H9 (cell line): ENCODE measurements around the gene RNU1-3. TPM values are rescaled to one million over a fixed set of nuclear protein-coding genes. Genes with fewer than 3 reads are reported as not detected.
"Not testable (repeated sequence)": the region's sequence is repeated elsewhere in the genome, so short reads cannot be mapped to it uniquely, and the experiment has no call there.

Experiments
- DNase-seq: peaks from one replicate; pipeline ENCODE4 v3.0.0-alpha.2; 2017
- H2AFZ ChIP-seq: one replicate; pipeline ENCODE4 v1.6.1; 2013; ENCODE audit warnings: mild to moderate bottlenecking, low read length, control low read depth, moderate library complexity
- H2AK5ac ChIP-seq: 2 replicates; pipeline ENCODE4 v1.6.1; 2013; ENCODE audit warnings: low read length, control low read depth, mixed read lengths; ENCODE audit not compliant: insufficient read length
- H2BK120ac ChIP-seq: one replicate; pipeline ENCODE4 v1.6.1; 2013; ENCODE audit warnings: low read depth, mild to moderate bottlenecking, low read length, control low read depth, inconsistent platforms; ENCODE audit not compliant: poor library complexity, severe bottlenecking
- H2BK12ac ChIP-seq: 2 replicates; pipeline ENCODE4 v1.6.1; 2013; ENCODE audit warnings: low read length, control low read depth, mixed read lengths, low read depth; ENCODE audit not compliant: insufficient read length
- H2BK15ac ChIP-seq: 2 replicates; pipeline ENCODE4 v1.6.1; 2013; ENCODE audit warnings: low read depth, low read length, control low read depth
- H2BK20ac ChIP-seq: one replicate; pipeline ENCODE4 v1.6.1; 2013; ENCODE audit warnings: low read depth, mild to moderate bottlenecking, low read length, control low read depth, inconsistent platforms; ENCODE audit not compliant: poor library complexity, severe bottlenecking
- H2BK5ac ChIP-seq: 2 replicates; pipeline ENCODE4 v1.6.1; 2013; ENCODE audit warnings: low read length, control low read depth, mixed read lengths; ENCODE audit not compliant: insufficient read length
- H3K14ac ChIP-seq: 2 replicates; pipeline ENCODE4 v1.6.1; 2013; ENCODE audit warnings: low read length, control low read depth; ENCODE audit not compliant: insufficient read depth
- H3K18ac ChIP-seq: 2 replicates; pipeline ENCODE4 v1.6.1; 2013; ENCODE audit warnings: low read depth, mild to moderate bottlenecking, mixed read lengths, low read length, control low read depth; ENCODE audit not compliant: insufficient read length
- H3K23ac ChIP-seq: 2 replicates; pipeline ENCODE4 v1.6.1; 2013; ENCODE audit warnings: low read length, control low read depth, mixed read lengths, low read depth; ENCODE audit not compliant: insufficient read length
- H3K23me2 ChIP-seq: 2 replicates; pipeline ENCODE4 v1.6.1; 2013; ENCODE audit warnings: low read depth, mild to moderate bottlenecking, mixed read lengths, low read length, control low read depth; ENCODE audit not compliant: insufficient read length, poor library complexity, severe bottlenecking
- H3K27ac ChIP-seq: 2 replicates; pipeline ENCODE4 v1.5.1; 2013; ENCODE audit warnings: low read length, control low read depth, mixed read lengths, low read depth; ENCODE audit not compliant: insufficient read length
- H3K27me3 ChIP-seq: 2 replicates; pipeline ENCODE4 v1.6.1; 2013; ENCODE audit warnings: low read length, control low read depth, inconsistent platforms; ENCODE audit not compliant: insufficient read depth
- H3K4ac ChIP-seq: 2 replicates; pipeline ENCODE4 v1.6.1; 2013; ENCODE audit warnings: low read depth, mild to moderate bottlenecking, control low read depth, inconsistent platforms, low read length, moderate library complexity
- H3K4me1 ChIP-seq: 2 replicates; pipeline ENCODE4 v1.6.1; 2013; ENCODE audit warnings: low read length, control low read depth, inconsistent platforms; ENCODE audit not compliant: insufficient read depth
- H3K4me2 ChIP-seq: 2 replicates; pipeline ENCODE4 v1.6.1; 2013; ENCODE audit warnings: low read length, control low read depth, mixed read lengths; ENCODE audit not compliant: insufficient read length, insufficient read depth
- H3K56ac ChIP-seq: 2 replicates; pipeline ENCODE4 v1.6.1; 2013; ENCODE audit warnings: low read depth, mild to moderate bottlenecking, mixed read lengths, low read length, control low read depth; ENCODE audit not compliant: insufficient read length
- H3K79me1 ChIP-seq: 2 replicates; pipeline ENCODE4 v1.6.1; 2013; ENCODE audit warnings: low read depth, mild to moderate bottlenecking, moderate library complexity, low read length, control low read depth, inconsistent platforms; ENCODE audit not compliant: insufficient read depth, poor library complexity, severe bottlenecking
- H3K79me2 ChIP-seq: 2 replicates; pipeline ENCODE4 v1.6.1; 2013; ENCODE audit warnings: low read length, control low read depth, inconsistent platforms; ENCODE audit not compliant: insufficient read depth
- H3K9ac ChIP-seq: 2 replicates; pipeline ENCODE4 v1.6.1; 2013; ENCODE audit warnings: low read length, control low read depth, mixed read lengths; ENCODE audit not compliant: insufficient read length; ENCODE audit errors: extremely low read depth
- H3K9me3 ChIP-seq: one replicate; pipeline ENCODE4 v1.6.1; 2013; ENCODE audit warnings: low read depth, low read length, inconsistent platforms; ENCODE audit not compliant: control insufficient read depth
- H3T11ph ChIP-seq: one replicate; pipeline ENCODE4 v1.6.1; 2013; ENCODE audit warnings: mild to moderate bottlenecking, low read length, control low read depth, inconsistent platforms
- H4K20me1 ChIP-seq: one replicate; pipeline ENCODE4 v1.6.1; 2013; ENCODE audit not compliant: control insufficient read depth, insufficient read length, insufficient read depth
- H4K5ac ChIP-seq: 2 replicates; pipeline ENCODE4 v1.6.1; 2013; ENCODE audit warnings: low read depth, mild to moderate bottlenecking, mixed read lengths, low read length, control low read depth; ENCODE audit not compliant: insufficient read length
- H4K8ac ChIP-seq: replicated peaks from 2 replicates; pipeline ENCODE4 v1.6.1; 2013; ENCODE audit warnings: low read length, control low read depth, mixed read lengths, low read depth; ENCODE audit not compliant: insufficient read length
- H4K91ac ChIP-seq: 2 replicates; pipeline ENCODE4 v1.6.1; 2013; ENCODE audit warnings: low read depth, mild to moderate bottlenecking, moderate library complexity, mixed read lengths, low read length, control low read depth; ENCODE audit not compliant: insufficient read length
- H3K27ac Mint-ChIP-seq, 3 experiments: 2 replicates in 2 of 3; 3 replicates in 1 of 3; pipeline ENCODE4 v1.8.0; 2020 to 2021; ENCODE audit warnings: mixed read lengths in 3 of 3, mild to moderate bottlenecking in 1 of 3, moderate library complexity in 1 of 3
- H3K27me3 Mint-ChIP-seq: 2 replicates; pipeline ENCODE4 v1.8.0; 2021; ENCODE audit warnings: low read depth, mild to moderate bottlenecking, moderate library complexity, mixed read lengths
- H3K36me3 Mint-ChIP-seq, 3 experiments: 2 replicates in 2 of 3; 3 replicates in 1 of 3; pipeline ENCODE4 v1.8.0; 2020 to 2021; ENCODE audit warnings: low read depth in 3 of 3, mixed read lengths in 3 of 3; ENCODE audit not compliant: insufficient read depth in 1 of 3
- H3K4me1 Mint-ChIP-seq, 2 experiments: 2 replicates each; pipeline ENCODE4 v1.8.0; 2020; ENCODE audit warnings: mixed read lengths in 2 of 2
- H3K4me3 Mint-ChIP-seq, 2 experiments: 2 replicates in 1 of 2; 3 replicates in 1 of 2; pipeline ENCODE4 v1.8.0; 2020 to 2021; ENCODE audit warnings: mild to moderate bottlenecking in 2 of 2, mixed read lengths in 2 of 2, moderate library complexity in 1 of 2
- H3K9me3 Mint-ChIP-seq, 2 experiments: 2 replicates in 1 of 2; 3 replicates in 1 of 2; pipeline ENCODE4 v1.8.0; 2020; ENCODE audit warnings: mild to moderate bottlenecking in 2 of 2, mixed read lengths in 2 of 2, moderate library complexity in 1 of 2
- WGBS: extraction: QIAGEN DNeasy Blood & Tissue Kit; methylation state at CpG from one replicate; pipeline ENCODE4 v1.1.7; 2013; ENCODE audit warnings: missing lambda C conversion rate, low lambda C conversion rate, mixed read lengths; ENCODE audit not compliant: insufficient read length; ENCODE audit errors: extremely low coverage; 5-methylcytosine and 5-hydroxymethylcytosine counted together
- total RNA-seq: library from RNA; stranded (reverse); gene quantifications from 2 replicates; pipeline ENCODE4 v1.2.1, GENCODE V29; 2021

Gene RNU1-3
- total RNA-seq, 1 experiment from 2014 or later = 2,051 TPM

- H2BK120ac ChIP-seq, H3K4ac ChIP-seq, H3K79me1 ChIP-seq, H3K23me2 ChIP-seq, H3K14ac ChIP-seq, H4K8ac ChIP-seq, H3K23ac ChIP-seq, H3K27me3 ChIP-seq, H3K4me2 ChIP-seq, H3K4me1 ChIP-seq, H3K27ac ChIP-seq, H3K9ac ChIP-seq, H2BK15ac ChIP-seq, H3K9me3 ChIP-seq, DNase-seq, H2BK20ac ChIP-seq, H4K5ac ChIP-seq, H2AFZ ChIP-seq, H3K9me3 Mint-ChIP-seq, H3K4me3 Mint-ChIP-seq, H4K20me1 ChIP-seq, H3K79me2 ChIP-seq, H3T11ph ChIP-seq, H3K36me3 Mint-ChIP-seq, H2AK5ac ChIP-seq, H3K18ac ChIP-seq, H3K56ac ChIP-seq, H4K91ac ChIP-seq, H3K27ac Mint-ChIP-seq, H2BK5ac ChIP-seq, H2BK12ac ChIP-seq: not testable (repeated sequence)
- Mint-ChIP-seq H3K27me3 (peaks cover 10% of the 10 kb centered on the region), H3K4me1 (peaks cover 10 to 11% of the 10 kb centered on the region in 2 experiments)
- no CpG with 5 or more reads among the region's 6 CpGs for WGBS
These were observed 46.2 kb upstream of the RNU1-3 start for GRCh38 chr1:16712984-16713383.

GRCh38 chr1:16712582-16712981 is 45.8 kb upstream of the RNU1-3 start:
- not testable (repeated sequence) for H3K4me1 ChIP-seq, H3K9me3 ChIP-seq, H4K91ac ChIP-seq, H3K23ac ChIP-seq, H3K27me3 ChIP-seq, H3K27ac ChIP-seq, H3K36me3 Mint-ChIP-seq, H3K23me2 ChIP-seq, H3K79me1 ChIP-seq, H3K9ac ChIP-seq, H3K4me1 Mint-ChIP-seq, H4K5ac ChIP-seq, H2AK5ac ChIP-seq, H3K79me2 ChIP-seq, H4K8ac ChIP-seq, H3T11ph ChIP-seq, H3K4me2 ChIP-seq, H3K4me3 Mint-ChIP-seq, H2BK12ac ChIP-seq, H4K20me1 ChIP-seq, H2AFZ ChIP-seq, H3K14ac ChIP-seq, H2BK120ac ChIP-seq, H3K9me3 Mint-ChIP-seq, H2BK20ac ChIP-seq, H3K18ac ChIP-seq, H2BK15ac ChIP-seq, H3K56ac ChIP-seq, H3K4ac ChIP-seq, H3K27ac Mint-ChIP-seq, H2BK5ac ChIP-seq
- peak; percentile 24 for DNase-seq
- no CpG with 5 or more reads among the region's 14 CpGs for WGBS
- peaks cover 10% of the 10 kb centered on the region for H3K27me3 Mint-ChIP-seq
